Stimulated activated naive CD8-positive, alpha-beta T cell treated with anti-CD3 and anti-CD28 coated beads, Interleukin-15, Interleukin-2, amounts not matched to agents 100 ng/mL and 50 ng/mL, for 24 hours (primary cell): ENCODE data around the gene CLDN7.

Experiments used
- H3K27ac Mint-ChIP-seq: one replicate; pipeline ENCODE4 v1.8.0; 2021; ENCODE audit warnings: mild to moderate bottlenecking, mixed read lengths
- H3K27me3 Mint-ChIP-seq: one replicate; pipeline ENCODE4 v1.8.0; 2021; ENCODE audit warnings: mixed read lengths
- H3K36me3 Mint-ChIP-seq: one replicate; pipeline ENCODE4 v1.8.0; 2021; ENCODE audit warnings: low read depth, mixed read lengths
- H3K4me1 Mint-ChIP-seq: one replicate; pipeline ENCODE4 v1.8.0; 2021; ENCODE audit warnings: low read depth, mixed read lengths
- H3K4me3 Mint-ChIP-seq: one replicate; pipeline ENCODE4 v1.8.0; 2021; ENCODE audit warnings: mild to moderate bottlenecking, mixed read lengths
- H3K9me3 Mint-ChIP-seq: one replicate; pipeline ENCODE4 v1.8.0; 2021; ENCODE audit warnings: mixed read lengths

Gene CLDN7

DNA sequence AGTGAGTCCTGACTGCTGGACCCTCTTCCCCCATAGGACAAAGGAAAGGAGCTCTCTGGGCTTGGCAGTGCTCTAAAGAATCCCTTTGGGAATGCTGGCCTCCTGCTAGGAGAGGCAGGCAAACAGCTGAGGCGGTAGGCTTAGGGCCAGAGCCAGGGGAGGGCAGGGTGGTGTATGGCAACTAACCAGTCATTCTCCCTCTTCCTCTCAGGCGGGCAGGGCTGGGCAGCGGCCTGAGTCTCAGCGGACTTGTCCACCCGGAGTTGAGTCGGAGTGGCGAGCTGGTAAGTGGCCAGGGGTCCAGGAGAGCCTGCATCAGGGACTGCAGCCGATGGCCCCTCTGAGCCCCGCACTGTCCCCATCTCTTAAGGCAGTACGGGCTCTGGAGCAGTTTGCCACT is 38.2 kb downstream of the CLDN7 start:
- Mint-ChIP-seq H3K9me3 (no peaks in the 10 kb centered on the region), H3K27ac (no peak overlapping the region)

DNA sequence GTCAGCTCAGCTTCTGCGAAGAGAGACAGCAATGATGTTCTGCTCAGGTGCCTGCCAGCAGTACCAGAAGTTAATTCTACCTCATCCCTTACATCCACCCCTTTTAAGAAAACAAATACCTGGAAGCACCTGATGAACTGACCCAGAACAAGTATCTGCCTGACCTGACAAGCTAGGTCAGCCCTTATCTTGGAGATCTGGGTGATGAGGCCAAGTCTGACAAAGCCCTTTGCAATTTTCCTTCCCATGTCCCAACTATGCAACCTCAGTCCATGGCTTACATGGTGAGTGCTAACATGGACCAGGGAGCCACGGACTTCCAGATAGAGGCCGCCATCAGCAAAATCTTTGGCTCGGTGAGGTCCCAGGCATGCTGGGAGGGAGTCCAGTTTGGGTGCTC is 38.9 kb downstream of the CLDN7 start:
- no peaks in the 10 kb centered on the region for H3K27me3 Mint-ChIP-seq
- peaks cover 33% of the 10 kb centered on the region for H3K4me1 Mint-ChIP-seq
- peaks cover 26% of the 10 kb centered on the region for H3K36me3 Mint-ChIP-seq
- no peak overlapping the region for H3K4me3 Mint-ChIP-seq
- H3K27ac Mint-ChIP-seq = no peak overlapping the region
- no peaks in the 10 kb centered on the region for H3K9me3 Mint-ChIP-seq

More for the DNA sequence above, 38.2 kb downstream of the CLDN7 start:
- H3K27me3 Mint-ChIP-seq = no peaks in the 10 kb centered on the region
- no peak overlapping the region for H3K4me3 Mint-ChIP-seq
- H3K4me1 Mint-ChIP-seq = peaks cover 33% of the 10 kb centered on the region
- peaks cover 33% of the 10 kb centered on the region for H3K36me3 Mint-ChIP-seq

DNA sequence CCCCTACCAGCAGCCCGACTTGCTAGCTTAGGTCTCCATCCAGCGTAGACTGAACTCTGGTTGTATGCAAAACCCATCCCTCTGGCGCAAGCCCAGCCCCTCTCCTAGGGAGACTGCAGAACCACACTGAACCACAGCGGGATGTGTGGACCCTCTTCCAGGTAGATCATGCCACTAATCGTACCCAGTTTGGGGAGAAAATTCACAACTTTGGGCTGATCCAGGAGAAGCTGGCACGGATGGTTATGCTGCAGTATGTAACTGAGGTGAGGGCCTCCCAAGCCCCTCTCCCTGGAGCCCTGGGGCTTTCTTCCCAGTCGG is 39.3 kb downstream of the CLDN7 start:
- Mint-ChIP-seq H3K27me3 (no peaks in the 10 kb centered on the region), H3K36me3 (peaks cover 22% of the 10 kb centered on the region), H3K4me1 (peaks cover 33% of the 10 kb centered on the region), H3K27ac (no peak overlapping the region), H3K4me3 (no peak overlapping the region), H3K9me3 (no peaks in the 10 kb centered on the region)

DNA sequence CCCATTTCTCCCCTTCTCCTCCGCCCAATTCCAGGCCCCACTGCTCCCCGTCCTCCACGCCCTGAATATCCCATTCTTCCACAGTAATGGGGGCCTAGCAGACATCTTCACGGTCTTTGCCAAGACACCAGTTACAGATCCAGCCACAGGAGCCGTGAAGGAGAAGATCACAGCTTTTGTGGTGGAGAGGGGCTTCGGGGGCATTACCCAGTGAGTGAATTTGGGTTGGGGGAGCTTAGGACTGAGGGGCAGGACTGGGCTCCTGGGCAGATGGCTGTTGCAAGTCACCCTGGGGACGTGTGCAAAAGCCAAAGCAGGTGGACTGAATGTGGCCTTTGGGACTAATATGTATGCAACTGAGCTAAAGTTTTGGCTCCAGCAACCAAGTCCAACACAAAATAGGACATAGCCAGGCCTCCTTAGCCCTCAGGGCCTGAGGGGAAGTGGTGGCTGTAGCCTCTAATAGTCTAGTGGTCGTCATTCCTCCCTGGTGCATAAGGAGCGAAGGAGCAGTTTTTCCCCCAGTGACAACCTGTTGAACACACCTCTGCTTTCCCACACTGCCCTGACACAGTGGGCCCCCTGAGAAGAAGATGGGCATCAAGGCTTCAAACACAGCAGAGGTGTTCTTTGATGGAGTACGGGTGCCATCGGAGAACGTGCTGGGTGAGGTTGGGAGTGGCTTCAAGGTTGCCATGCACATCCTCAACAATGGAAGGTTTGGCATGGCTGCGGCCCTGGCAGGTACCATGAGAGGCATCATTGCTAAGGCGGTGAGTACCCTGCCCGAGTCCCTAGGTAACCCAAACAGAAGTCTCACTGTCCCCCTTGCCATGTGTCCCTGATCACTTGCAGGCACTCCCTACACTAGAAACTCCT is 39.9 kb downstream of the CLDN7 start:
- no peaks in the 10 kb centered on the region for H3K27me3 Mint-ChIP-seq
- H3K4me3 Mint-ChIP-seq = no peak overlapping the region
- H3K27ac Mint-ChIP-seq = no peak overlapping the region
- H3K36me3 Mint-ChIP-seq = peaks cover 19% of the 10 kb centered on the region
- H3K4me1 Mint-ChIP-seq = peaks cover 36% of the 10 kb centered on the region
- H3K9me3 Mint-ChIP-seq = no peaks in the 10 kb centered on the region

- Mint-ChIP-seq H3K27ac (peak overlapping the region; percentile 93), H3K36me3 (peaks cover 13% of the 10 kb centered on the region), H3K27me3 (no peaks in the 10 kb centered on the region), H3K4me1 (peaks cover 41% of the 10 kb centered on the region), H3K4me3 (peak overlapping the region; percentile 91), H3K9me3 (no peaks in the 10 kb centered on the region)
Observed at GRCh38 chr17:7221278-7222092, 40.8 kb downstream of the CLDN7 start.

- H3K4me3 Mint-ChIP-seq = peak overlapping the region; percentile 91
- peaks cover 48% of the 10 kb centered on the region for H3K4me1 Mint-ChIP-seq
- peak overlapping the region; percentile 93 for H3K27ac Mint-ChIP-seq
- no peaks in the 10 kb centered on the region for H3K27me3 Mint-ChIP-seq
- H3K36me3 Mint-ChIP-seq = peaks cover 10% of the 10 kb centered on the region
- H3K9me3 Mint-ChIP-seq = no peaks in the 10 kb centered on the region
Observed at GRCh38 chr17:7220593-7221277, 41.5 kb downstream of the CLDN7 start.

- peak within 1 kb of the TSS; percentile 91 for H3K4me3 Mint-ChIP-seq
- no peaks in the 10 kb centered on the region for H3K9me3 Mint-ChIP-seq
- peak within 1 kb of the TSS; percentile 93 for H3K27ac Mint-ChIP-seq
- no peaks in the 10 kb centered on the region for H3K27me3 Mint-ChIP-seq
- peaks cover 56% of the 10 kb centered on the region for H3K4me1 Mint-ChIP-seq
- peaks cover 10% of the 10 kb centered on the region for H3K36me3 Mint-ChIP-seq
Observed at GRCh38 chr17:7219812-7220592, 42.3 kb downstream of the CLDN7 start, which contains the start of the genes ACADVL and DLG4. ACADVL (plus strand) TSS chr17:7219938; CDS start chr17:7219985, 47 bp downstream. DLG4 (minus strand) TSS chr17:7219836.

DNA sequence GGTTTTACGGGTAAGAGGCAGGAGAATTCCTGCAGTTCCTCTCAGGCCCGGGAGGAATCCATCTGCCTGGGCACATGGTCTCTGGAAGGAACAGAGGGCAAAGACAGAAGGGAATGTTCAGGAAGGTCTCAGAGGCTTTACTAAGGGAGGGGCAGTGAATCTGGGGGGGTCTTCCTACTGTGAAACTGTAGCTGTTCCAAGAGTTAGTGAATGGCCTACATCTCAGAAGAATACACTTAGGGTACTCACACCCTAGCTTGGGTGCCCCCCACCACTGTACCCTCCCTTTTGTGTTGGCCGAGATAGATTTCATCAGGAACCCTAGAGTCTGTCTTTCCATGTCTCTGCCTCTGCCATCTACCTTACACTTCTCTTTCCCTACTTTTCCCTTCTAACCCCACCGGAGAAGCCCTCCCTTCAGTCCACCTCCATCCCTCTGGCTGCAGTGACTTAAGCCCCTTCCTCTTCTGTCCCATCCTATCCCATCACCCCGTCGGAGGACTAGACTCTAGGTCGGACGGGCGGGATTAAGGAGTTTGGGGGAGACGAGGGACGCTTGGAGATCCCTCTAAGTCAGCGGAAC is 43.0 kb downstream of the CLDN7 start:
- H3K4me1 Mint-ChIP-seq = peaks cover 62% of the 10 kb centered on the region

DNA sequence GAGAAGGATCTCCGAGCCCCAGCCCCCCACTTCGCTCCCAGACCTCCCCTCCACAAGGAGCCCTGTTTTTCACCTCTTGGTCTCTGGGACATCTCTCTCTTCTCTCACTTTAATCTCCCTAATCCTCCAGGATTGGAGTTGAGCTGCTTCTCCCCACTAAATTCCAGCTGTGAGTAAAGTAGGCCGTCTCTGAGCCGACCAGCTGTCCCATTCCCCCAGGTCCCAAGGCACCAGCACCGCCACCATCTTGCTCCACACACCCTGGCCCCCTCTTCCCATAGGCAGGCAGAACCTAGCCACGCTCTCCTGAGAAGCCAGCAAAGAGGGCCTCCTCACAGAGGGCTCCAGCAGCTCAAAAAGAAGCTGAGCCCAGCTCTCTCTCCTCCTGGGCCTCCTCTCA is 43.5 kb downstream of the CLDN7 start:
- H3K27me3 Mint-ChIP-seq = no peaks in the 10 kb centered on the region
- peak overlapping the region; percentile 93 for H3K27ac Mint-ChIP-seq
- H3K9me3 Mint-ChIP-seq = no peaks in the 10 kb centered on the region
- peaks cover 7% of the 10 kb centered on the region for H3K36me3 Mint-ChIP-seq
- H3K4me3 Mint-ChIP-seq = peak overlapping the region; percentile 91
- H3K4me1 Mint-ChIP-seq = peaks cover 68% of the 10 kb centered on the region

More for the DNA sequence above, 43.0 kb downstream of the CLDN7 start:
- no peaks in the 10 kb centered on the region for H3K9me3 Mint-ChIP-seq
- H3K27me3 Mint-ChIP-seq = no peaks in the 10 kb centered on the region
- peak overlapping the region; percentile 93 for H3K27ac Mint-ChIP-seq
- peak overlapping the region; percentile 91 for H3K4me3 Mint-ChIP-seq
- H3K36me3 Mint-ChIP-seq = peaks cover 10% of the 10 kb centered on the region

GRCh38 chr17:7218166-7218565 is 44.1 kb downstream of the CLDN7 start:
- peak overlapping the region; percentile 28 for H3K27ac Mint-ChIP-seq
- peaks cover 73% of the 10 kb centered on the region for H3K4me1 Mint-ChIP-seq
- no peaks in the 10 kb centered on the region for H3K27me3 Mint-ChIP-seq
- H3K4me3 Mint-ChIP-seq = peak overlapping the region; percentile 39
- H3K9me3 Mint-ChIP-seq = no peaks in the 10 kb centered on the region
- H3K36me3 Mint-ChIP-seq = peaks cover under 1% of the 10 kb centered on the region

- Mint-ChIP-seq H3K4me1 (peaks cover 75% of the 10 kb centered on the region), H3K4me3 (peak overlapping the region; percentile 61), H3K9me3 (no peaks in the 10 kb centered on the region), H3K36me3 (no peaks in the 10 kb centered on the region), H3K27ac (peak overlapping the region; percentile 65), H3K27me3 (no peaks in the 10 kb centered on the region)
Observed at GRCh38 chr17:7217113-7217987, 44.9 kb downstream of the CLDN7 start.

GRCh38 chr17:7216242-7217112 is 45.8 kb downstream of the CLDN7 start:
- H3K27ac Mint-ChIP-seq = peak overlapping the region; percentile 65
- H3K36me3 Mint-ChIP-seq = no peaks in the 10 kb centered on the region
- H3K9me3 Mint-ChIP-seq = no peaks in the 10 kb centered on the region
- H3K4me3 Mint-ChIP-seq = peak overlapping the region; percentile 61
- H3K4me1 Mint-ChIP-seq = peaks cover 80% of the 10 kb centered on the region
- no peaks in the 10 kb centered on the region for H3K27me3 Mint-ChIP-seq
